Panc1 (cell line): ENCODE measurements around the gene ATG4B. TPM values are rescaled to one million over a fixed set of nuclear protein-coding genes. Genes with fewer than 3 reads are reported as not detected.

ENCODE experiments used
- ATAC-seq: fragments of 200-7000 bp; cut with Tn5 transposase; 2 replicates; pipeline ENCODE4 v1.9.1; 2020; ENCODE audit warnings: mild to moderate bottlenecking, moderate library complexity
- BruUV-seq: library from RNA; stranded (reverse); fragments of 400-500 nt; replicated peaks from 2 replicates; lab custom pipeline; 2021; lab: Mats Ljungman, UMichigan
- CTCF ChIA-PET: fragments of 300-600 bp; sonication (Branson Sonifier 250); formaldehyde crosslinking; loops from one replicate; lab custom pipeline; 2022; ENCODE audit warnings: antibody characterized with exemption; lab: Charles Lee
- POLR2A ChIA-PET: fragments of 300-600 bp; sonication (Branson Sonifier 250); formaldehyde crosslinking; loops from one replicate; lab custom pipeline; 2022; ENCODE audit warnings: antibody characterized with exemption; lab: Charles Lee
- DNase-seq: peaks from one replicate; pipeline ENCODE4 v3.0.0-alpha.2; 2010; ENCODE audit warnings: low read depth, low spot score
- H3K27ac ChIP-seq: 2 replicates; pipeline ENCODE4 v1.5.1; 2011; ENCODE audit warnings: mild to moderate bottlenecking, low read length, inconsistent platforms
- H3K27me3 ChIP-seq: fragments of 200-500 bp; sonication (Bioruptor generic); 2 replicates; pipeline ENCODE4 v1.6.0; 2014; ENCODE audit warnings: low read length, inconsistent platforms; ENCODE audit not compliant: control insufficient read depth, insufficient read depth
- H3K36me3 ChIP-seq: fragments of 200-500 bp; sonication (Bioruptor generic); 2 replicates; pipeline ENCODE4 v1.5.1; 2014; ENCODE audit warnings: inconsistent platforms, mild to moderate bottlenecking, low read length, moderate library complexity; ENCODE audit not compliant: control insufficient read depth, insufficient read depth
- H3K4me1 ChIP-seq: 2 replicates; pipeline ENCODE4 v1.5.1; 2011; ENCODE audit warnings: inconsistent platforms, mild to moderate bottlenecking, low read length, moderate library complexity; ENCODE audit not compliant: control insufficient read depth, insufficient read depth
- H3K4me3 ChIP-seq, 2 experiments: 2 replicates each; pipeline ENCODE4 v1.5.1; 2011 to 2012; ENCODE audit warnings: low read depth in 2 of 2, low read length in 2 of 2, mild to moderate bottlenecking in 2 of 2, inconsistent platforms in 1 of 2, moderate library complexity in 1 of 2
- H3K9me3 ChIP-seq: fragments of 200-500 bp; sonication (Bioruptor generic); 2 replicates; pipeline ENCODE4 v1.5.1; 2014; ENCODE audit warnings: low read depth, mild to moderate bottlenecking, inconsistent platforms, low read length, moderate library complexity; ENCODE audit not compliant: control insufficient read depth, insufficient read depth
- CTCF ChIP-seq: fragments of 450-650 bp; IDR thresholded peaks from 2 replicates; pipeline ENCODE4 v1.5.1; 2017; ENCODE audit warnings: mild to moderate bottlenecking
- POLR2AphosphoS5 ChIP-seq: IDR thresholded peaks from 2 replicates; pipeline ENCODE4 v1.6.1; 2012; ENCODE audit warnings: mild to moderate bottlenecking, low read depth, low read length, moderate library complexity
- SIN3A ChIP-seq: IDR thresholded peaks from 2 replicates; pipeline ENCODE4 v1.6.1; 2012; ENCODE audit warnings: low read depth, mild to moderate bottlenecking, low read length, moderate library complexity, borderline replicate concordance; ENCODE audit not compliant: insufficient read depth
- TCF7L2 ChIP-seq: IDR thresholded peaks from 2 replicates; pipeline ENCODE4 v1.6.1; 2011; ENCODE audit warnings: mild to moderate bottlenecking, low read depth, low read length, inconsistent platforms
- in situ Hi-C: cut with HindIII; loops from 2 replicates; pipeline ENCODE4 v1.10.0; 2016; ENCODE audit warnings: low sequenced_read_pairs, low pct_unique_long_range_greater_than_20kb
- intact Hi-C: fragments of 100-400 bp; cut with micrococcal nuclease; formaldehyde crosslinking; loops from one replicate; pipeline ENCODE4 v1.10.0; 2022; ENCODE audit not compliant: unreplicated experiment
- total RNA-seq: library from RNA; stranded (reverse); gene quantifications from one replicate; pipeline ENCODE4 v1.2.1, GENCODE V29; 2021; ENCODE audit not compliant: unreplicated experiment
- TF ChIP-seq, protein P1 (sequence below), 2 experiments: IDR thresholded peaks; 2 replicates each; pipeline ENCODE4 v1.6.1; 2011 to 2012; ENCODE audit warnings: low read depth in 2 of 2, control low read depth in 1 of 2, low read length in 1 of 2, mild to moderate bottlenecking in 1 of 2, moderate library complexity in 1 of 2; ENCODE audit not compliant: insufficient read depth in 1 of 2

Gene ATG4B
- total RNA-seq, 1 experiment from 2014 or later: 84.2 TPM

DNA sequence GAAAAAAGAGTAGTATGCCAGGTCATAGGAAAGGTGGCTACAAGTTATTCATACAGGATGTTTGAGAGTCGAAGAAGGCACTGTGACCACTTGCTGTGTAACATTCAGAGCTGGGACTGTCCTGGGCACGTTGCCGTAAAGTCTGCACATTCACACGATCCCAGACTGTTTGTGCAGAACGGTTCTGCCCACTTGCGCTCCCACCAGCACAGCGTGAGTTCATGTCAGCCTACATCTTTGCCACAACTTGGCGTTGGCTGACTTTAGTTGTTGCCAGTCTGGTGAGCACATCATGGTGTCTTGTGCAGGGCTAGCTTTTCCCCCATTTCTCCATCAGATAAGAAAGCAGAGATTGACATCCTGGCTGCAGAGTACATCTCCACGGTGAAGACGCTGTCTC, 71.4 kb downstream of the ATG4B start:
- in situ Hi-C loops (no loop called here), intact Hi-C loops (no loop called here)
- ChIA-PET POLR2A (no interaction called here), CTCF (no interaction called here)
- no peak for TF ChIP-seq TCF7L2
- no peak for TF ChIP-seq POLR2AphosphoS5
- no peak for TF ChIP-seq SIN3A
- TF ChIP-seq, protein P1, sequence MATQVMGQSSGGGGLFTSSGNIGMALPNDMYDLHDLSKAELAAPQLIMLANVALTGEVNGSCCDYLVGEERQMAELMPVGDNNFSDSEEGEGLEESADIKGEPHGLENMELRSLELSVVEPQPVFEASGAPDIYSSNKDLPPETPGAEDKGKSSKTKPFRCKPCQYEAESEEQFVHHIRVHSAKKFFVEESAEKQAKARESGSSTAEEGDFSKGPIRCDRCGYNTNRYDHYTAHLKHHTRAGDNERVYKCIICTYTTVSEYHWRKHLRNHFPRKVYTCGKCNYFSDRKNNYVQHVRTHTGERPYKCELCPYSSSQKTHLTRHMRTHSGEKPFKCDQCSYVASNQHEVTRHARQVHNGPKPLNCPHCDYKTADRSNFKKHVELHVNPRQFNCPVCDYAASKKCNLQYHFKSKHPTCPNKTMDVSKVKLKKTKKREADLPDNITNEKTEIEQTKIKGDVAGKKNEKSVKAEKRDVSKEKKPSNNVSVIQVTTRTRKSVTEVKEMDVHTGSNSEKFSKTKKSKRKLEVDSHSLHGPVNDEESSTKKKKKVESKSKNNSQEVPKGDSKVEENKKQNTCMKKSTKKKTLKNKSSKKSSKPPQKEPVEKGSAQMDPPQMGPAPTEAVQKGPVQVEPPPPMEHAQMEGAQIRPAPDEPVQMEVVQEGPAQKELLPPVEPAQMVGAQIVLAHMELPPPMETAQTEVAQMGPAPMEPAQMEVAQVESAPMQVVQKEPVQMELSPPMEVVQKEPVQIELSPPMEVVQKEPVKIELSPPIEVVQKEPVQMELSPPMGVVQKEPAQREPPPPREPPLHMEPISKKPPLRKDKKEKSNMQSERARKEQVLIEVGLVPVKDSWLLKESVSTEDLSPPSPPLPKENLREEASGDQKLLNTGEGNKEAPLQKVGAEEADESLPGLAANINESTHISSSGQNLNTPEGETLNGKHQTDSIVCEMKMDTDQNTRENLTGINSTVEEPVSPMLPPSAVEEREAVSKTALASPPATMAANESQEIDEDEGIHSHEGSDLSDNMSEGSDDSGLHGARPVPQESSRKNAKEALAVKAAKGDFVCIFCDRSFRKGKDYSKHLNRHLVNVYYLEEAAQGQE (IDR thresholded peaks at IDR 0.05; ENCODE audit: insufficient read depth in 1 of 2, low read depth in 2 of 2, low read length in 1 of 2): no peak
- no peak for TF ChIP-seq CTCF
- peaks cover 6% of the 10 kb centered on the region for H3K36me3 ChIP-seq
- BruUV-seq: no TSS peak
- H3K27me3 ChIP-seq: no peaks in the 10 kb centered on the region
- H3K27ac ChIP-seq: no peak overlapping the region
- no peak for DNase-seq
- H3K4me1 ChIP-seq: no peaks in the 10 kb centered on the region
- no peak overlapping the region for H3K4me3 ChIP-seq
- no peak for ATAC-seq
- H3K9me3 ChIP-seq: no peaks in the 10 kb centered on the region

DNA sequence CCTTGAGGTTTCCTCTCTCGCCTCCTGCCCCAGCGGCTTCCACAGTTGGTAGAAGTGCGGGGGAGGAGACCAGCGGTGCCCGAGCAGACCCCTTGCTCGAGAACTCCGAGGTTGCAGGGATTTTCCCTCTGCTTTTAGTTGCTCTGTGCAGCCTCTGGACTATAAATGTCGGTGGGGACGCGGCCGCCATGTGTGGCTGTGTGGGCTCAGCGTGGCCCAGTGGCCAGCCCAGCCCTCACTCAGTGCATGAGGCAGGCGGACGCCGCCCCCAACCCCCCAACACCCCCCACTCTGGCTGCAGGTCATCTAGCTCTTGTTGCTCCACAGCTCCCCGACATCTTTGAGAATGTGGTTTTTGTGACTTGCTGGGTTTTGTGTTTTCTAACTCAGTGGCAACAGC, 81.6 kb downstream of the ATG4B start:
- Histone ChIP-seq H3K9me3 (no peaks in the 10 kb centered on the region), H3K36me3 (peaks cover 3% of the 10 kb centered on the region; the same call in 1 of the 2 replicates), H3K27me3 (no peaks in the 10 kb centered on the region), H3K27ac (no peak overlapping the region), H3K4me1 (no peaks in the 10 kb centered on the region), H3K4me3 (no peak overlapping the region)
- in situ Hi-C loops (no loop called here), intact Hi-C loops (no loop called here)
- TF ChIP-seq, protein P1 (IDR thresholded peaks at IDR 0.05; ENCODE audit: insufficient read depth in 1 of 2, low read depth in 2 of 2, low read length in 1 of 2): no peak
- TF ChIP-seq CTCF (no peak), SIN3A (no peak), POLR2AphosphoS5 (no peak), TCF7L2 (no peak)
- ChIA-PET CTCF (no interaction called here), POLR2A (no interaction called here)
- no peak for ATAC-seq
- no peak for DNase-seq
- BruUV-seq: no TSS peak
